ENCODE data around the gene CCDC30.

Gene CCDC30

GRCh38 chr1:42420121-42420520, 43.0 kb upstream of the CCDC30 start:
- H3K4me1 Mint-ChIP-seq: peaks cover 56% of the 10 kb centered on the region
- no peak for DNase-seq
- H3K36me3 Mint-ChIP-seq (ENCODE audit: low read depth): no peaks in the 10 kb centered on the region
- H3K9me3 Mint-ChIP-seq: no peaks in the 10 kb centered on the region
- no peak for TF ChIP-seq CTCF (IDR thresholded peaks at IDR 0.05)
- no peak overlapping the region for H3K27ac Mint-ChIP-seq
- H3K27me3 Mint-ChIP-seq (ENCODE audit: low read depth, poor library complexity): peaks cover 11% of the 10 kb centered on the region
- no peak overlapping the region for H3K4me3 Mint-ChIP-seq

DNA sequence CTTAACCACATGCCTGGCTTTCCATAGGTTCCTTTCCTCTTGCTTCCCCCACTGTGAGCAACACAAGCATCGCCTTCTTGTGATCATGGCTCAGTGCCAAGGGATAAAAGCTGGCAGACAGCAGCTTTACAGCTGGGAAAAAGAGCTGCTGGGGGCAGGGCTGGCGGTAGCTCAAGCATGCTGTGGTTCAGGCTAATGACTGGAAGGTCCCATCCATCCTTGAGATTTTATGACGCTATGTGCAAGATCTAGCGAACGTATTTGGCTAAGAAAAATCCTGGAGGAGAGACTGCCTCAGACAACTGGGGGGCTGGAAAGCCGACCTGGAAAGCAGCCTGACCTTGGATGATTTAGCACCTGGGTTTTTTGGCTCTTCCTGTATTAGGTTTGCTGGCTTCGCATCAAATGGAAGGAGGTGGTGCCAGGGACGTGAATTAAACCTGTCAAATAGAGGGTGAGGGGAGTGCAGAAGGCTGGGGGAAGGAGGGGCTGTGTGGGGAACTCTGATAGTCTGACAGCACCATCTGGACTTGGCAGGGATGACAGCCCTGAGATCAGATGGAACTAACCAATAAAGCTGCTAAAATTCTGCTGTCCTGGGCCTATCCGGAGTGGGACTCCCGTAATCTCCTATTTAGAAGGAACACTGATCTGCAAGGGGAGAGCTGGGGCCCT, 42.0 kb upstream of the CCDC30 start:
- Mint-ChIP-seq H3K4me1 (peaks cover 51% of the 10 kb centered on the region), H3K27ac (peak overlapping the region; percentile 18), H3K9me3 (no peaks in the 10 kb centered on the region), H3K36me3 (ENCODE audit: low read depth) (no peaks in the 10 kb centered on the region), H3K27me3 (ENCODE audit: low read depth, poor library complexity) (peaks cover 11% of the 10 kb centered on the region), H3K4me3 (peak overlapping the region; percentile 52)
- DNase-seq: peak; percentile 30
- no peak for TF ChIP-seq CTCF (IDR thresholded peaks at IDR 0.05)

- peak overlapping the region; percentile 25 for H3K27ac Mint-ChIP-seq
- peaks cover 51% of the 10 kb centered on the region for H3K4me1 Mint-ChIP-seq
- H3K9me3 Mint-ChIP-seq: no peaks in the 10 kb centered on the region
- TF ChIP-seq CTCF (IDR thresholded peaks at IDR 0.05): no peak
- peaks cover 11% of the 10 kb centered on the region for H3K27me3 Mint-ChIP-seq (ENCODE audit: low read depth, poor library complexity)
- no peak for DNase-seq
- no peak overlapping the region for H3K4me3 Mint-ChIP-seq
- no peaks in the 10 kb centered on the region for H3K36me3 Mint-ChIP-seq (ENCODE audit: low read depth)
Measured at GRCh38 chr1:42422737-42423136, 40.3 kb upstream of the CCDC30 start.

- Mint-ChIP-seq H3K36me3 (ENCODE audit: low read depth) (no peaks in the 10 kb centered on the region), H3K27ac (no peak overlapping the region), H3K4me1 (peaks cover 43% of the 10 kb centered on the region), H3K4me3 (no peak overlapping the region), H3K27me3 (ENCODE audit: low read depth, poor library complexity) (peaks cover 11% of the 10 kb centered on the region), H3K9me3 (no peaks in the 10 kb centered on the region)
- no peak for DNase-seq
- TF ChIP-seq CTCF (IDR thresholded peaks at IDR 0.05): no peak
Measured at GRCh38 chr1:42423681-42424080, 39.4 kb upstream of the CCDC30 start.

GRCh38 chr1:42424201-42424600, 38.9 kb upstream of the CCDC30 start:
- H3K27me3 Mint-ChIP-seq (ENCODE audit: low read depth, poor library complexity): peaks cover 11% of the 10 kb centered on the region

More at GRCh38 chr1:42424201-42424600, 38.9 kb upstream of the CCDC30 start:
- no peak overlapping the region for H3K4me3 Mint-ChIP-seq
- H3K9me3 Mint-ChIP-seq: no peaks in the 10 kb centered on the region
- no peak for DNase-seq
- no peak for TF ChIP-seq CTCF (IDR thresholded peaks at IDR 0.05)
- peaks cover 46% of the 10 kb centered on the region for H3K4me1 Mint-ChIP-seq
- H3K27ac Mint-ChIP-seq: no peak overlapping the region
- H3K36me3 Mint-ChIP-seq (ENCODE audit: low read depth): no peaks in the 10 kb centered on the region

Measured in nephron progenitor cell (in vitro differentiated cells).